ENCODE data around the gene MRPL42. TPM values are rescaled to one million over a fixed set of nuclear protein-coding genes. Genes with fewer than 3 reads are reported as not detected.

Gene MRPL42
- total and polyA plus RNA-seq, 4 donors, result 24.5 to 53.3 (median 44.6) TPM

DNA sequence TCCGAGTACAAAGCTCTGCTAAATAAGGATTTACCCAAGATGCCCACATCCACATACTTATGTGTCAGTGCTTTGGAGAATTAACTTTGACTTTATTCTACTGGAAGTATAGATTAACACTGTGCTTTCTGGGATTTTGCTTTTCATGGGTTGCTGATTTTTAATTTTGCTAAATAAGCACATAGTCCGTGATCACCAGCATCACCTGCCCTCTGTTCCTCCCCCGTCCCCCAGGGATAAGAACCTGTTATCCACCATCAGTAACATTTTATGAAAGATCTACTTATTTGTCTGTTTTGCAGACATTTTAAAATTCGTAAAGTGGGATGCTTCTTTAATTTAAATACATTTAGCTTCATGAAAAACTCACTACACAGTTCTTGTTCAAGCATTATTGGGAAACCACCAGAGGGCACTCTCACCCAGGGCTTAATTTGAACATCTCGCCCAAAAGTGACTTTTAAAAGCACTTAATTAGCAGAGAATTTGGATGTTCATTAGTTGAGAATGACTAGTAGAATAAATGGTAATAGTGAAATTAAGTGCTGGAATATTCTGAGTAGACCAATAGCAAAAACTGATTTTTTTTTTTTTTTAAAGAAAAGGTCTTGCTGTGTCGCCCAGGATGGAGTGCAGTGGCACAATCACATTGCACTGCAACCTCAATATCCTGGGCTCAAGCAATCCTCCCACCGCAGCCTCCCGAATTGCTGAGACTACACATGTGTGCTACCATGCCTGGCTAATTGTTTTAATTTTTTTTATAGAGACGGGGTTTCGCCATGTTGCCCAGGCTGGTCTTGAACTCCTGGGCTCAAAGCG is 35.7 kb downstream of the MRPL42 start:
- H3K9me3 ChIP-seq (ENCODE audit: control insufficient read depth, low read length), result no peaks in the 10 kb centered on the region
- no peak for ATAC-seq (ENCODE audit: low FRiP score)
- no peaks in the 10 kb centered on the region for H3K4me1 ChIP-seq (ENCODE audit: control insufficient read depth in 1 of 2, insufficient read depth in 2 of 2, low read length in 2 of 2)
- no peak overlapping the region for H3K4me3 ChIP-seq (ENCODE audit: low read length in 2 of 2)
- no peaks in the 10 kb centered on the region for H3K36me3 ChIP-seq (ENCODE audit: control insufficient read depth in 1 of 2, insufficient read depth in 2 of 2, low read length in 1 of 2)
- H3K27ac ChIP-seq (ENCODE audit: low read depth in 1 of 2, low read length in 2 of 2), result no peak overlapping the region
- no peaks in the 10 kb centered on the region for H3K27me3 ChIP-seq (ENCODE audit: control insufficient read depth in 1 of 2, insufficient read depth in 2 of 2, low read length in 1 of 2)
- WGBS, 2 donors, result 63 to 70% methylated on average over 11 of the region's 11 CpGs
- DNase-seq, result no peak
- intact Hi-C loops (cut with DNase I), result loop anchor here (2.0 to 10.0 kb wide), 3 partner anchors 64 to 600 kb away; no protein-coding TSS in a partner anchor

DNA sequence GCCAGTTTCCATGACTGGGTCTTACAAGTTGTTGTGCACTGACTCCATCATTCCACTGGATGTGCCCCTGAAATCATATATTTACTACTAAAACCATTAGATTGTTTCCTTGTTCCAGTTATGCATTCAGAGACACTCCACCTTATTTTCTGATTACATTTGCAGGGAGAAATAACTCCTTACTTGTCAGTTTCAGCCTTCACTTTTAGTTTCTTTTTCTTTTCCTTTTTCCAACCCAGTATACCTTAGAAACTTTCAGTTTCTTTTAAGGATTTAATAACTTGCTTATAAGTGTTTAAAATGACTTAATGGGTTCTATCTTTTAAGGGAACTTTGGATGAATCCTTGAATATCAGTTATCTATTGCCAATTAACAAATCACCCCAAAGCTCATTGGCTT is 39.9 kb downstream of the MRPL42 start:
- H3K4me1 ChIP-seq (ENCODE audit: control insufficient read depth in 1 of 2, insufficient read depth in 2 of 2, low read length in 2 of 2), result no peaks in the 10 kb centered on the region
- H3K27me3 ChIP-seq (ENCODE audit: control insufficient read depth in 1 of 2, insufficient read depth in 2 of 2, low read length in 1 of 2), result no peaks in the 10 kb centered on the region
- H3K9me3 ChIP-seq (ENCODE audit: control insufficient read depth, low read length), result no peaks in the 10 kb centered on the region
- intact Hi-C loops (cut with DNase I), result loop anchor here (10.0 kb wide), 1 partner anchor 258 kb away; no protein-coding TSS in a partner anchor
- no peaks in the 10 kb centered on the region for H3K36me3 ChIP-seq (ENCODE audit: control insufficient read depth in 1 of 2, insufficient read depth in 2 of 2, low read length in 1 of 2)
- ATAC-seq (ENCODE audit: low FRiP score), result no peak
- H3K27ac ChIP-seq (ENCODE audit: low read depth in 1 of 2, low read length in 2 of 2), result no peak overlapping the region
- no peak overlapping the region for H3K4me3 ChIP-seq (ENCODE audit: low read length in 2 of 2)
- DNase-seq, result no peak

DNA sequence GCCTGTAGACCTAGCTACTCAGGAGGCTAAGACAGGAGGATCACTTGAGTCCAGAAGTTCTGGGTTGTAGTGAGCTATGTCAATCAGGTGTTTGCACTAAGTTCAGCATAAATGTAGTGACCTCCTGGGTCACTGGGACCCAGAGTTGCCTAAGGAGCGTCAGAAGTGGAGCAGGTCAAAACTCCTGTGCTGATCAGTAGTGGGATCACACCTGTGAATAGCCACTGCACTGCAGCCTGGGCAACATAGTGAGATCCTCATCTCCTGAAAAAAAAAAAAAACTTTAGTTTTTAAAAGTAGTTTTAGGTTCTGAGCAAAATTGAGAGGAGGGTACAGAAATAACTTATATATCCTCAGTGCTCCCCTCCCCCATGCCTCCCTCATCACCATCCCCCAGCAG is 42.2 kb downstream of the MRPL42 start:
- intact Hi-C loops (cut with DNase I), result loop anchor here (10.0 kb wide), 1 partner anchor 255 kb away; no protein-coding TSS in a partner anchor
- 88 to 96% methylated on average over 1 of the region's 1 CpG for WGBS, 2 donors

DNA sequence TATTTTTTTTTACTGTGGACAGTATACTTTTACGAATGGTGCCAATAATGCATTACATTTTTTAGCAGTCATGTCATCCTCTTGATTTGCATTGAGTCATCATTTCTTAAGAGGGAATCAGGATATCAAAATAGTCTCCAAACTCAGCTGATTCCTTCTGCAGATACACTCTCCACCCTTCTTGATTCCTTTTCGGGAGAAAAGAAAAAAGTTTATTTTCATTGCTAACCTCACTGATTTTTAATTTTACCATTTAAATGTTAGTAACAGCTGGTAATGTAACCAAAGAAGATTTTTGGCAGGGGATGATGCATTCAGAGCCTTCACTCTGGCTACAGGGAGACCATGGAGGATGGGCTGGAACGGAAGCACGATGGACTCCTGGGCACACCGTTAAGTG is 47.5 kb downstream of the MRPL42 start:
- ATAC-seq (ENCODE audit: low FRiP score) (no peak), DNase-seq (no peak)
- Histone ChIP-seq H3K27me3 (ENCODE audit: control insufficient read depth in 1 of 2, insufficient read depth in 2 of 2, low read length in 1 of 2) (no peaks in the 10 kb centered on the region), H3K9me3 (ENCODE audit: control insufficient read depth, low read length) (no peaks in the 10 kb centered on the region), H3K36me3 (ENCODE audit: control insufficient read depth in 1 of 2, insufficient read depth in 2 of 2, low read length in 1 of 2) (no peaks in the 10 kb centered on the region), H3K4me3 (ENCODE audit: low read length in 2 of 2) (no peak overlapping the region), H3K27ac (ENCODE audit: low read depth in 1 of 2, low read length in 2 of 2) (no peak overlapping the region), H3K4me1 (ENCODE audit: control insufficient read depth in 1 of 2, insufficient read depth in 2 of 2, low read length in 2 of 2) (no peaks in the 10 kb centered on the region)
- intact Hi-C loops (cut with DNase I), result no loop called here
- WGBS, 2 donors, result 70 to 74% methylated on average over 5 of the region's 5 CpGs

More for the DNA sequence above, 42.2 kb downstream of the MRPL42 start:
- Histone ChIP-seq H3K27me3 (ENCODE audit: control insufficient read depth in 1 of 2, insufficient read depth in 2 of 2, low read length in 1 of 2) (no peaks in the 10 kb centered on the region), H3K4me1 (ENCODE audit: control insufficient read depth in 1 of 2, insufficient read depth in 2 of 2, low read length in 2 of 2) (no peaks in the 10 kb centered on the region), H3K9me3 (ENCODE audit: control insufficient read depth, low read length) (no peaks in the 10 kb centered on the region), H3K4me3 (ENCODE audit: low read length in 2 of 2) (no peak overlapping the region), H3K36me3 (ENCODE audit: control insufficient read depth in 1 of 2, insufficient read depth in 2 of 2, low read length in 1 of 2) (no peaks in the 10 kb centered on the region), H3K27ac (ENCODE audit: low read depth in 1 of 2, low read length in 2 of 2) (no peak overlapping the region)
- no peak for ATAC-seq (ENCODE audit: low FRiP score)
- DNase-seq, result no peak

DNA sequence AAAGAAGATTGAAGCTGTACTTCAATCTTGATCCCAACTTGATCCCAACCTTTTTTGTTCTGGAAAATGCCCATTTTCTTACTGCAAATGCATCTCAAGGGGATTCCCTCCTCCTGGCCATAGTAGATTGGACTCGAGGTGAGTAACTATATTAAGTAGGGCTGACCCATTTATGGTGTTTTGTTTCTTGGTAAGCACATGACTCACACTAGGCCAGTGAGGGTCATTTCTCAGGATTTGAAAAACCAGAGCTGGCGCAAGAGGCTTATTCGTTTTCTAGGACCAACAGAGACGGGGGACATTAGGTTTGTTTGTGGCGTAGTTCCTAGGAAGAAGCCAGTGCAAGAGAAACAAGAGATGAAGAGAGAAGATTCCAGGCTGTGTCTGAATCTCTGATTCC is 51.4 kb downstream of the MRPL42 start:
- DNase-seq, result no peak
- 67 to 68% methylated on average over 5 of the region's 5 CpGs for WGBS, 2 donors
- ATAC-seq (ENCODE audit: low FRiP score), result no peak
- H3K27me3 ChIP-seq (ENCODE audit: control insufficient read depth in 1 of 2, insufficient read depth in 2 of 2, low read length in 1 of 2), result no peaks in the 10 kb centered on the region
- H3K36me3 ChIP-seq (ENCODE audit: control insufficient read depth in 1 of 2, insufficient read depth in 2 of 2, low read length in 1 of 2), result no peaks in the 10 kb centered on the region
- no peaks in the 10 kb centered on the region for H3K9me3 ChIP-seq (ENCODE audit: control insufficient read depth, low read length)
- H3K27ac ChIP-seq (ENCODE audit: low read depth in 1 of 2, low read length in 2 of 2), result no peak overlapping the region
- no peak overlapping the region for H3K4me3 ChIP-seq (ENCODE audit: low read length in 2 of 2)
- intact Hi-C loops (cut with DNase I), result no loop called here
- no peaks in the 10 kb centered on the region for H3K4me1 ChIP-seq (ENCODE audit: control insufficient read depth in 1 of 2, insufficient read depth in 2 of 2, low read length in 2 of 2)

DNA sequence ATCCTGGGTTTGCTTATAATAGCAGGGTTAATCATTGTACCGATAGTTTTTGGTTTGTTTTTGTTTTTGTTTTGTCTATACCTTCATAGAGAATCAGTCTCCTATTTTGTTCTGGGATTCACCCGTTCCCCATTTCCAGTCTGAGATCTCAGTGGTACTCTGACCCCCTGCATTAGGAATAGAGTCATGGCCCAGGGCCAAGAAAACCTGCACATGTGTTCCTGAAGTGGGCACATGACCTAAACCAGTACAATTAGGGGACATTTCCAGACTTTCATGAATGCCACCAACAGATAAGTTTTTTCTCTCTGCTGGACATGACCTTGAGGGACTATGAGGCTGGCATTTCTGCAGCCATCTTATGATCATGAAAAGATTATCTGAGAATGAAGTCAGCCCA is 52.5 kb downstream of the MRPL42 start:
- WGBS, 2 donors, result 67 to 74% methylated on average over 2 of the region's 2 CpGs
- Histone ChIP-seq H3K4me3 (ENCODE audit: low read length in 2 of 2) (no peak overlapping the region), H3K4me1 (ENCODE audit: control insufficient read depth in 1 of 2, insufficient read depth in 2 of 2, low read length in 2 of 2) (no peaks in the 10 kb centered on the region), H3K9me3 (ENCODE audit: control insufficient read depth, low read length) (no peaks in the 10 kb centered on the region), H3K27me3 (ENCODE audit: control insufficient read depth in 1 of 2, insufficient read depth in 2 of 2, low read length in 1 of 2) (no peaks in the 10 kb centered on the region), H3K36me3 (ENCODE audit: control insufficient read depth in 1 of 2, insufficient read depth in 2 of 2, low read length in 1 of 2) (no peaks in the 10 kb centered on the region), H3K27ac (ENCODE audit: low read depth in 1 of 2, low read length in 2 of 2) (no peak overlapping the region)
- ATAC-seq (ENCODE audit: low FRiP score), result no peak
- intact Hi-C loops (cut with DNase I), result no loop called here
- no peak for DNase-seq

DNA sequence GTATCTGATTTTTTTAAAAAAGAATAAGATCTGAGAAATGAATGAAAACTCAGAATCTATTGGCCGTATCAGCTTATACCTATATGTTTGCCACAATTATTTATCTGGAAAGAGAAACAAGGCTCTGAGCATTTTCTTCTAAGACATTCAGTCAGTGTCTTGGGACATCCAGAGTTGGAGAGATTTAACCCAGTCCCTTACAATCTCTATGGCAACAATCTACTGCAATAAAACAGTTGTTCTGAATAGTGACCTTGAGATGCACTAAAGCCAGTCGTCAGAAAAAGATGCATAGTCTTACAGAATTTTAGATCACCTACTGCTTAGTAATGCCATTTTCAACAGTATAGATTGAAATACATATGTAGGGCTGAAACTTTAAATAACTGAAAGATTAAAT is 53.1 kb downstream of the MRPL42 start:
- Histone ChIP-seq H3K36me3 (ENCODE audit: control insufficient read depth in 1 of 2, insufficient read depth in 2 of 2, low read length in 1 of 2) (no peaks in the 10 kb centered on the region), H3K4me1 (ENCODE audit: control insufficient read depth in 1 of 2, insufficient read depth in 2 of 2, low read length in 2 of 2) (no peaks in the 10 kb centered on the region), H3K27ac (ENCODE audit: low read depth in 1 of 2, low read length in 2 of 2) (no peak overlapping the region), H3K4me3 (ENCODE audit: low read length in 2 of 2) (no peak overlapping the region), H3K27me3 (ENCODE audit: control insufficient read depth in 1 of 2, insufficient read depth in 2 of 2, low read length in 1 of 2) (no peaks in the 10 kb centered on the region), H3K9me3 (ENCODE audit: control insufficient read depth, low read length) (no peaks in the 10 kb centered on the region)
- WGBS, 2 donors, result 68 to 70% methylated on average over 2 of the region's 2 CpGs
- intact Hi-C loops (cut with DNase I), result no loop called here
- DNase-seq (no peak), ATAC-seq (ENCODE audit: low FRiP score) (no peak)

DNA sequence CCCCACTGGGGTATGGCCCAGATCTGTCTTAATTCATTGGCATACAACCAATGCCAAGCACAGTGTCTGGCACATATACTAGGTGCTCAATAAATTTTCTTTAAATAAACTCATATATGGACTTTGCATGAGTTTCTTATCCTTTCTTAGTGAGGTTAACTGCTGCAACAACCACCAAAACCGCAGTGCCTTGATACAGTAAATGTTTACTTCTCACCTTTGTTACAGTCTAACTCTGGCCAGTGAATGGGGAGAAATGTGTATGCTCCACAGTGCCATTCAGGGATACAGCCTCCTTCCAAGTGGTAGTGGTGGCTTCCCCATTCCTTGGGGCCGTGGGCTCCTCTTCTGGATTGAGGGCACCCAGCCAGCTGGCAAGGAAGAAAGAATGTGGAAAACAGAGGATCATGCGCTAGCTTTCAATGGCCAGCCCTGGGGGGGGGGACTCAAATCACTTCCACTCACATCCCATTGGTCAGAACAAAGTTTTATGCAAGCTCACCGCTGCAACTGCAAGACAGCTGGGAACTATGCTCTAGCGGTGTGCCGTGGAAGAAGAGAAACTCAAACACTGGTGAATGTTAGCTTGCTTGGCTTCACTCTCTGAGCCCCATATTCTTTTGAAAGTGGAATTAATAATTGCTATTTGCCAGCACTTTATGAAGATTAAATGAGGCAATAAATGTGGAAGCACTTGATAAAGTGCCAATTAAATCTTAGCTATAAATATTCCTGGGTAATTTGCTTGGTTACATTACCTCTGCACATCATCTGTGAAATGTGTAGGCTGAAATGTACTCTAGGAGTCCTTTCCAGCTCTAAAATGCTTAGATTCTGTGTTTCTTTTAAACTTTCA is 54.1 kb downstream of the MRPL42 start:
- H3K36me3 ChIP-seq (ENCODE audit: control insufficient read depth in 1 of 2, insufficient read depth in 2 of 2, low read length in 1 of 2), result no peaks in the 10 kb centered on the region
- H3K4me1 ChIP-seq (ENCODE audit: control insufficient read depth in 1 of 2, insufficient read depth in 2 of 2, low read length in 2 of 2), result no peaks in the 10 kb centered on the region
- H3K9me3 ChIP-seq (ENCODE audit: control insufficient read depth, low read length), result no peaks in the 10 kb centered on the region
- DNase-seq (no peak), ATAC-seq (ENCODE audit: low FRiP score) (no peak)
- no peaks in the 10 kb centered on the region for H3K27me3 ChIP-seq (ENCODE audit: control insufficient read depth in 1 of 2, insufficient read depth in 2 of 2, low read length in 1 of 2)
- no peak overlapping the region for H3K27ac ChIP-seq (ENCODE audit: low read depth in 1 of 2, low read length in 2 of 2)
- intact Hi-C loops (cut with DNase I), result no loop called here
- H3K4me3 ChIP-seq (ENCODE audit: low read length in 2 of 2), result no peak overlapping the region
- WGBS, 2 donors, result 68 to 75% methylated on average over 6 of the region's 6 CpGs

All from aorta (tissue), 5 donors.